GM21619 (cell line): Measurements from ENCODE around the gene AKIRIN1.
"Not testable (repeated sequence)": the region's sequence is repeated elsewhere in the genome, so short reads cannot be mapped to it uniquely, and the experiment has no call there.

Experiments
- ATAC-seq: cut with Tn5 transposase; IDR thresholded peaks from one replicate; pipeline ENCODE4 v1.9.1; 2021; ENCODE audit not compliant: unreplicated experiment

Gene AKIRIN1

GRCh38 chr1:38992412-38993111 lies 1.5 kb downstream of the AKIRIN1 start:
- no peak for ATAC-seq

- no peak for ATAC-seq
Observed at GRCh38 chr1:38994196-38994595, 3.1 kb downstream of the AKIRIN1 start.

GRCh38 chr1:38997034-38997900 lies 6.2 kb downstream of the AKIRIN1 start:
- no peak for ATAC-seq

GRCh38 chr1:38997901-38998190 lies 6.8 kb downstream of the AKIRIN1 start:
- no peak for ATAC-seq

GRCh38 chr1:39001516-39002421 lies 10.7 kb downstream of the AKIRIN1 start:
- no peak for ATAC-seq

GRCh38 chr1:39003281-39003680 lies 12.2 kb downstream of the AKIRIN1 start:
- no peak for ATAC-seq

DNA sequence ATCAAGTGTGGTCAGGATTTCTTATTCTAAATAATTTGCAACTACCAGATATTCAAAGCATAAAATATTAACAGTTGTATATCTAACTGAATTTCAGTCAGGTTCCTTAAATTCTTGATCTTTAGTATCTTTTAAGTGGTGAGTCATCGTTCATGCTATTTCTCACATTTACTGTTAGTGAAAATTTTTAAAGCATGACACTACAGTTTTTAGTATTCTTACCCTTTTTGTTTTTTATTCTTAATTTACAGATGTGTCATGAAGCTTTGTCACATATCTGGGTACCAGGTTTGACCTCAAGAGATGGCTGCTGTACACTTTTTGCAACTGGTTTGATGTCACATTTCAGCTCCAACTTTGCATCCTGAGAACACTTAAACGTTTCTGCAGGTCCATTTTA lies 12.7 kb downstream of the AKIRIN1 start:
- ATAC-seq = no peak

DNA sequence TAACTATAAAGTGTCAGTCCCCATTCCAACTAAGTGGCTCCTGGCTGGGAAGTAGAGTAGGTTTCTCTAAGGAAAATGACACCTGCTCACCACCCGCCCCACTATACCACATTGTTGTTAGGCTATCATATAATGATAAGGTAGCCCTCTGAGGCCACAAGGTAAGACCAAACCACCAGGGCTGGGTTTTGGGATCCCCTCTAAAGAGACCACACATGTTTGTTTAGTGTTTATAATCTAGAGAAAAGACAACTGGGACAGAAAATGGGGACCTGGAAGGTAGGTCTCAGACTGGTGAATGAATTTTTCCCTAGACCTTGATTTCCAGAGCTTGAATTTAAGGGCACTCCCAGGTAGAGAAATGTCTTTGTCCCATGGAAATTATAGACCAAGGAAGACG lies 15.2 kb downstream of the AKIRIN1 start:
- no peak for ATAC-seq

- no peak for ATAC-seq
Observed at GRCh38 chr1:39006726-39007645, 15.9 kb downstream of the AKIRIN1 start.

GRCh38 chr1:39014956-39015355 lies 23.9 kb downstream of the AKIRIN1 start:
- not testable (repeated sequence) for ATAC-seq

GRCh38 chr1:39016604-39017171 lies 25.6 kb downstream of the AKIRIN1 start:
- ATAC-seq = no peak

DNA sequence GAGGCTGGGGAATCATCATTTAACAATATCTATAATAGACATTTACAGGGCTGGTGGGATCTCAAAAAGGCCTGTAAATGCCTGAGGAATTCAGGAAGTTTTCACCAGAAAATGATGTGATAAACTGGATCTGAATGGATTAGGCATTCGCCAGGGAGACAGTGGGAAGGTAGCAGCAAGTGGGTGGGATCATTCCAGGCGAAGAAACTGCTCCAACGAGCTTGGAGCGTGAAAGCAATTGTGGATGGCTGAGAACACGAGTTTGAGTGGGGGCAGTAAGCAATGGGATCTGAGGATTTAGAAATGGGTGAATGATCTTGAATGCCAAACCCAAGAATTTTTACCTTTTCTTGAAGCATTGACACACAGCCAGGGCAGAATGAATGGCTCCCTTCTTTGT lies 26.2 kb downstream of the AKIRIN1 start:
- ATAC-seq = no peak

DNA sequence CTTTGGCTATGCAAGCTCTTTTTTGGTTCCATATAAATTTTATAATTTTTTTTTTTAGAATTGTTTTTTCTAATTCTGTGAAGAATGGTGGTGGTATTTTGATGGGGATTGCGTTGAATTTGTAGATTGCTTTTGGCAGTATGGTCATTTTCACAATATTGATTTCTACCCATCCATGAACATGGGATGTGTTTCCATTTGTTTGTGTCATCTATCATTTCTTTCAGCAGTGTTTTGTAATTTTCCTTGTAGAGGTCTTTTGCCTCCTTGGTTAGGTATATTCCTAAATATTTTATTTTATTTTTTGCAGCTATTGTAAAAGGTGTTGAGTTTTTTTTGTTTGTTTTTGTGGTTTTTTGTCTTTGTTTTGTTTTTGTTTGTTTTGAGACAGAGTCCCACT lies 29.4 kb downstream of the AKIRIN1 start:
- not testable (repeated sequence) for ATAC-seq

DNA sequence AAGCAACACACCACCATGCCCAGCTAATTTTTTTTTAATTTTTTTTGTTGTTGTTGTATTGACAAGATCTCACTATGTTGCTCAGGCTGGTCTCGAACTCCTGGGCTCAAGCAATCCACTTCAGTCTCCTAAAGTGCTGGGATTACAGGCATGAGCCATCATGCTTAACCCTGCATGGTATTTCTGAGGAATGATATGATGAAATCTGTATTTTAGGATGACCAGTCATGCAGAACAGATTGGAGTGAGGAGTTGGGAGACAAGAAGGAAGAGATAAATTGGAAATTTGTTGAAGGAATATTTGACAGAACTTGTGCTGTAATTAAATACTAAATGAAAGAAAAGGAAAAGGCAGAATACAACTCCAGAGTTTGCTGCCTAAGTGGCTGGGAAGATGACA lies 30.4 kb downstream of the AKIRIN1 start:
- ATAC-seq = no peak

- no peak for ATAC-seq
Observed at GRCh38 chr1:39023140-39023539, 32.1 kb downstream of the AKIRIN1 start.

GRCh38 chr1:39026051-39026865 lies 35.2 kb downstream of the AKIRIN1 start, which contains the start of gene NDUFS5:
TSS of gene NDUFS5 (plus strand) at chr1:39026350. CDS start at chr1:39028725, 2,375 bp downstream.
- peak; percentile 87 for ATAC-seq

- ATAC-seq = no peak
Observed at GRCh38 chr1:39026866-39027507, 35.9 kb downstream of the AKIRIN1 start.

- no peak for ATAC-seq
Observed at GRCh38 chr1:39034114-39034654, 43.1 kb downstream of the AKIRIN1 start.
